IPS DF 4.7 (cell line): ENCODE data around the gene MROH2A.

Source experiments
- DNase-seq: peaks from one replicate; pipeline ENCODE4 v3.0.0-alpha.2; 2013; ENCODE audit warnings: low spot score; ENCODE audit errors: extremely low read depth

MROH2A gene

DNA sequence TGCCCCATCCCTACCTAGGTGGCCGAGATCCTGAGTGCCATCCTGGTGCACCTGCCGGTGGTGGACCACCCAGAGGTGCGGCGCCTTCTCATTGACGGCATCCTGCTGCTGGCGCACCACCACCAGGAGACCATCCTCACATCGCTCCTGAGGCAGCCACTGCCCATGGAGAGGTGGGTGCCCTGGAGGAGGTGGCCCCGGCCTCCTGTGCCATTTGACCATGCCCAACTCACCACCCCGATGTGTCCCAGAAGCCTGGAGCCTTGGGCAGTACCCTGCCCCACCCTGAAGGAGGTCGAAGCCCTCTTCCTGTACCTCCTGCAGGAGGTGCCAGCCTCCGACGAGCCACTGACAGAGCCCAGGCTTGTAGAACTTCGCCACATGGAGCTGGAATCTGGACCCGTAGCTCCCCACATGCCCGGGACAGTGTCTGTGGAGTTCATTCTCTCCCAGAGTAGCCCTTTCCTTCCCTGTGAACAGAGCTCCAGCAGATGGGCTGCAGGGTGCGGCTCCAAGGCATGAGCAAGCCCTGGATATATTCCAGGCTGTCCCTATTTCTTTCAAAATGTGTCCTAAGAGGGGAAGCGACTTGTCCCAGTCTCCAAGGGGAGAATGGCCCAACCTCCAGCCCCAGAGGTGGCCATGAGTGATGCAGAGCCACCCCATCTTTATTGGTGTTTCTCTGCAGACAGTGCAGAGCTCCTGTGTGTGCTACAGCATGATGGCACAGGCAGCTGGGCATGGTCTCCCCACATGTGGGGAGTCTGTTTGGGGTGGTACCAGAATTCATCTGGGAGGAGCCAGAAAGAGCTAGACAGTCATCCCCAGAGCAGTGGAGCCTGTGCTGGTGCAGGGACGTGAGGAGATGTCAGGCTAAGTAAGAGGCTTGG lies 42.0 kb downstream of the MROH2A start:
- DNase-seq, result no peak

DNA sequence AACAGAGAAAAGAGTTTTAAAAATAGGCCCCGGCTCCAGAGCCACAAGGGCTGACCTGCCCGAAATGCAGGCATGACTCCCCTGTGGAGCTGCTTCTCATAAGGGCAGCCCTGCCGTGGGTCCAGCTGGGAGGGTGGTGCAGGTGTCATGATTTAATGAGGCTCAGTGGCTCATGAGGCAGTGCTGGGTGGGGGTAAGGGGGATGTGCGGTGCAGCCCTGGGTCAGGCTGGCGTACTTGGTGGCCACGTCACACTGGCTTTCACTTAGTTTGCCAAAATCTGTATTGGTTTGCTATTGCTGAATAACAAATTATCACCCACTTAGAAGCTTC lies 42.6 kb downstream of the MROH2A start:
- no peak for DNase-seq

DNA sequence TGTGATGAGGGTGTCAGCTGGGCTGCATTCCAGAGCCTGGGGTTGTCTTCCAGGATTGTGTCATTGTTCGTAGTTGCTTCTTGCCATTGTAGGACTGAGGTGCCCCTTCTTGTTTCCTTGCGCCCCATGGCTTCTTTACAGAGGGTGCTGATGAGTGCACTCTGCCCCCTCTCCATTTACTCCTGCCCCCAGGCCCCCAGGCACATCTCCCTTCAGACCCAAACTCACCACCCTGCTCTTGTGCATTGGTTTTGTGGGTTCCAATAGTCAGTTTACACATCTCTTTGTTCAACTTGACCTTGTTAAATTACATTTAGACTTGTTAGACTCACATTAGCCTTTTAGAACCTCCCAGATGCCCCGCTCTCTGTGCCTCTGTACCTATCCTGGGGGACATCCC lies 43.1 kb downstream of the MROH2A start:
- no peak for DNase-seq

DNA sequence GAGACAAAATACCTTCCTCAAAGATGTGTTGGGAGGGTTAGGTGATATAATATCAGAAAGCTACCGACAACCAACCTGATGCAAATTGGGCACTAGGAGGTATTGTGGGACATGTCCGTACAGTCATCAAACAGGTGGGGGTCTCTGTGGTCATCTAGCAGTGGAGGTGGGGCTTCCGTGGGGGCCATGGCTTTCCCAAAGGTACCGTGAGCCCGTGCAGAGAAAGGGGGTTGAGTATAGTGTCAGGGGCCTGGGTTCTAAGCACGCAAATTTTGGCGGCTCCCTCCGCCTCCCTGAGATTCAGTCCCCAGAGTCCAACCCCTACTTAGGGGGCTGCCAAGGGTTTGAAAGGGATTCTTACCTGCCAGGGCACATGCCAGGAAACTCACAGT lies 43.6 kb downstream of the MROH2A start:
- no peak for DNase-seq

DNA sequence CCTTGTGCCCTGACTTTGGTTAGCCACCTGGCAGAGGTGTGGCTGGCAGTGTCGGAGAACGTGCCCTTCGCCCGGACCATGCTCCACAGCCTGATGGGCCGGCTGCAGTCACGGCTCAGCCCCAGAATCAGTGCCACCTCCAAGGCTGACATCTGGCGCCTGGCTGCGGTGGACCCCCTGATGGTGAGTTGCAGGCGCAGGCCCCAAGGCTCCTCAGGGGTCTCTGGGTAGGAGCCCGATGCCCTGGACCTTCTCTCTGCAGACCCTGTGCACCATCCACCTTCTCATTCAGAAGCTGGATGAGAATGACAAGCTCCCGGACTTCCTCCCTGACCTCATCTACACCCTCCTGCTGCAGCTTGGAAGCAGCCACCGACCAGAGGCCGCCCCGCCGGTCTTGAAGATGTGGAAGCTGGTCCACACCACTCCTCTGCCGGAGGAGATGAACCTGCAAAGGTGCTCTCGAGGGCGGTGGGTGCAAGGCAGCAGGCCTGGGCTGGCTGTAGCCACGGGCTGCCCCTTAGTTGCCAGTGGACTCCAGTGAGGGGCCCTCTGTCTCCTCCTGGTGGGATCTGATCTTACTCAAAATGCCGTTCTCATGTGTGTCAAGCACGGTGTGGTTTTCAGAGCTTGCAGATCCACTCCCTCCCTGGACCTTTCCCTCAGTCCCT lies 44.1 kb downstream of the MROH2A start:
- DNase-seq, result no peak

GRCh38 chr2:233822781-233823730 lies 44.9 kb downstream of the MROH2A start:
- DNase-seq, result no peak

DNA sequence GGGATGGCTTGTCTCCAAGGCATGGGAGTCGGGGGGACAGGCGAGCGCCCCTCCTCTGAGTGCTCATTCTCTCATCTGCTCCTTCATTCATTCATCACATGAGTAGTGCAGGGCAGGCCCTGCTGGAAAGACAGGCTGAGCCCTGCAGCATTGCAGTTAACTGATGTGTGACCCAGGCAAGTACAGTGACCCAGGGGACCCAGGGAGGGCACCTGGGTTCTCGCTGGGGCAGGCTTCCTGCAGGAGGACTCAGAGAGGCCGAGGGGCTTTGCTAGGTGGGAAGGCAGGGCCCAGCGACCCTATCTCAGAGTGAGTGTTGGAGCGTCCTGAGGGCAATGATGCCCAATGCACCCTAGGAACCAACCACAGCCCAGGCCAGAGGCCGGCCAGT lies 45.6 kb downstream of the MROH2A start:
- no peak for DNase-seq

GRCh38 chr2:233824373-233824772 lies 46.2 kb downstream of the MROH2A start:
- no peak for DNase-seq

DNA sequence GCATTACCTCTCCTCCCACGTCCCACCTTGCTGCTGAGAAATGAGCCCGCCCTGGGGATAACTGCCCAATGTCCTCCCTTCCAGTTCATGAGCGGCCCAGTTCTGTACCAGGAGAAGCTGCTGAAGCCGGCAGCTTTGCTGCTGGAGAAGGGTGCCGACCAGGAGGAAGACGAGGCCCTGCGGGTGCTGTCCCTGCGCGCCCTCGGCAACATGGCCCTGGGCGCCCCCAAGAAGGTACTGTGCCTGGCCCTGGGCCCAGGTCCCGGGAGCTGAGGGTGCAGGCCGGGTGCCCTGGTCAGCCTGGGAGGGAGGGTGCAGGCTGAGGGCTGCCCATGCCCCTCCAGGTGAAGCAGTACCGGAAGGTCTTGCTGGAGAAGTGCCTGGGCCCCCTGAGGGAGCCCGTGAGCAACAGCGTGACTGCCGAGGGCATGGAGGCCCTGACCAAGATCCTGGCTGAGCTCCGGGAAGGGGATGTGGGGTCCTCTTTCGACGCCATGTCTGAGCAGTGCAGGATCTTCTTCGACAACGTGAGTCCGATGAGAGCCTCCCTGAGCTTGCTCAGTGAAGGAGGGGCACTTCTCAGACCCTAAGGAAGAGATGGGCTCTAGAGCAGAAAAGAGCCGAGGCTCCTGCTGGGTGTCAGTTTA lies 50.5 kb downstream of the MROH2A start:
- no peak for DNase-seq

GRCh38 chr2:233829193-233830110 lies 51.3 kb downstream of the MROH2A start:
- no peak for DNase-seq

- no peak for DNase-seq
Measured at GRCh38 chr2:233830111-233830802, 52.1 kb downstream of the MROH2A start.

GRCh38 chr2:233831011-233831721 lies 53.0 kb downstream of the MROH2A start:
- no peak for DNase-seq

- DNase-seq, result no peak
Measured at GRCh38 chr2:233831861-233832260, 53.7 kb downstream of the MROH2A start.

DNA sequence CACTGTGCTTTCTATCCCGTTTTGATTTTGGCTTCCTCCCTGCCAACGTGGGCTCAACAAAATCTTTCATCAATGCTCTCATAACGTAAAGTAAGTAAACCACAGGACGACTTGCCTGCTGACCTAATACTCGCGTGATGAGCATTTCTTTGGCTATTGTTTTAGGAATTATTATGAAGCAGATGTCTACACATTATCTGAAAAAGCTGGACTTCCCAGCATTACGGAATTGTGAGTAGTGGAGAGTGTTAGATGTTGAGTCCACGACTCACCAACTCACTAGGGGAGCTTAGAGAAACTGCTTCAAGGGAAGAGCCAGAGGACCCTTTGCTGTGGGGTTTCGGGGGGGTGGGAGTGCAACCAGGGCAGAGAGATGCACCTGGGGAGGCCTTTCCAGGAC lies 54.3 kb downstream of the MROH2A start:
- DNase-seq, result no peak

GRCh38 chr2:233832869-233833311 lies 54.8 kb downstream of the MROH2A start:
- peak; percentile 68 for DNase-seq

- DNase-seq, result no peak
Measured at GRCh38 chr2:233833345-233833744, 55.2 kb downstream of the MROH2A start.

GRCh38 chr2:233835230-233836186 lies 57.4 kb downstream of the MROH2A start:
- DNase-seq, result no peak

GRCh38 chr2:233836359-233836758 lies 58.2 kb downstream of the MROH2A start:
- no peak for DNase-seq
